Fibroblast of the aortic adventitia (primary cell): Measurements from ENCODE around the gene MYBPC3. TPM values are rescaled to one million over a fixed set of nuclear protein-coding genes. Genes with fewer than 3 reads are reported as not detected.

ENCODE experiments used
- DNase-seq: peaks from one replicate; pipeline ENCODE4 v3.0.0-alpha.2; 2010; ENCODE audit warnings: low read depth
- H3K4me3 ChIP-seq: 2 replicates; pipeline ENCODE4 v1.5.1; 2011; ENCODE audit warnings: low read depth, mild to moderate bottlenecking, control low read depth, low read length, moderate library complexity
- total RNA-seq: library from RNA; depleted of rRNA; stranded (reverse); fragments of >200 nt; gene quantifications from 2 replicates; pipeline ENCODE4 v1.2.3, GENCODE V29; 2012; ENCODE audit warnings: low replicate concordance
- TF ChIP-seq, protein P1 (sequence below): IDR thresholded peaks from 2 replicates; pipeline ENCODE4 v1.5.1; 2011; ENCODE audit warnings: mild to moderate bottlenecking, low read length, control low read depth, inconsistent platforms; ENCODE audit not compliant: insufficient read depth

MYBPC3 gene
- total RNA-seq, 1 donor, result not detected

DNA sequence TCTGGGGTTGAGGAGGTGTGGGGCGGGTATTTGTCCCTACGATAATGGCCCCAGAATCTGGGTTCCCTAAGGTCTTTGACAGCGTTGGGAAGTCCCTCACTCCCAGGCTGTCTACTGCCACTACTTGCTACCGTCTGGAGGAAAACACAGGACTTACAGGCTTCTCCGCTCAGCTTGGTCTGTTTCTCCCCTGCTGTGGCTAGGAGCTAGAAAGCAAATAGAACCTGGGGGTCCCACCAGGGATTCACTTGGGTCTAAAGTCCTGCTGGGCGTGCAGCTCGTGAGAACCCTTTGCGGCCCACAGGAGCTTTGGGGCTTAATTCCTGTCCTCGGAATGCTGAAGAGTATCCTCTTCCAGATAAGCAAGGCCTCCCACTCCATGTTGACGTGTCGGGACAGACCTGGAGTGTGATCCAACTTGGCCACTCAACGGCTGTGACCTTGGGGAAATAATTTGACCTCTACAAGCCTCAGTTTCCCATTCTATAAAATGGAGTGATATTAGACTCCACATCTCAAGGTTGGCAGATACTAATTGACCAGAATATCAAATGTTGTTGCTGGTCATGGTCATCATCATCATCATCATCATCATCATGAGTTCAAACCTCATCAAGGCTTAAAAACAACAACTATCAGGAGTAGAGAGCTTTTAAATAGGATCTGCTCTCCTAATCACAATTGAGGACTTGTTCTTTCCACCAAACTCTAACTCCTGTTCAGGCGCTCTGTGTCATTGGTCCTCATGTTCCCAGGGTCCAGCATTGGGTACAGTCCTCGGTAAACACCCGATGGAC is 1.7 kb upstream of the MYBPC3 start:
- no peak for DNase-seq
- TF ChIP-seq, protein P1, sequence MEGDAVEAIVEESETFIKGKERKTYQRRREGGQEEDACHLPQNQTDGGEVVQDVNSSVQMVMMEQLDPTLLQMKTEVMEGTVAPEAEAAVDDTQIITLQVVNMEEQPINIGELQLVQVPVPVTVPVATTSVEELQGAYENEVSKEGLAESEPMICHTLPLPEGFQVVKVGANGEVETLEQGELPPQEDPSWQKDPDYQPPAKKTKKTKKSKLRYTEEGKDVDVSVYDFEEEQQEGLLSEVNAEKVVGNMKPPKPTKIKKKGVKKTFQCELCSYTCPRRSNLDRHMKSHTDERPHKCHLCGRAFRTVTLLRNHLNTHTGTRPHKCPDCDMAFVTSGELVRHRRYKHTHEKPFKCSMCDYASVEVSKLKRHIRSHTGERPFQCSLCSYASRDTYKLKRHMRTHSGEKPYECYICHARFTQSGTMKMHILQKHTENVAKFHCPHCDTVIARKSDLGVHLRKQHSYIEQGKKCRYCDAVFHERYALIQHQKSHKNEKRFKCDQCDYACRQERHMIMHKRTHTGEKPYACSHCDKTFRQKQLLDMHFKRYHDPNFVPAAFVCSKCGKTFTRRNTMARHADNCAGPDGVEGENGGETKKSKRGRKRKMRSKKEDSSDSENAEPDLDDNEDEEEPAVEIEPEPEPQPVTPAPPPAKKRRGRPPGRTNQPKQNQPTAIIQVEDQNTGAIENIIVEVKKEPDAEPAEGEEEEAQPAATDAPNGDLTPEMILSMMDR, result no peak

DNA sequence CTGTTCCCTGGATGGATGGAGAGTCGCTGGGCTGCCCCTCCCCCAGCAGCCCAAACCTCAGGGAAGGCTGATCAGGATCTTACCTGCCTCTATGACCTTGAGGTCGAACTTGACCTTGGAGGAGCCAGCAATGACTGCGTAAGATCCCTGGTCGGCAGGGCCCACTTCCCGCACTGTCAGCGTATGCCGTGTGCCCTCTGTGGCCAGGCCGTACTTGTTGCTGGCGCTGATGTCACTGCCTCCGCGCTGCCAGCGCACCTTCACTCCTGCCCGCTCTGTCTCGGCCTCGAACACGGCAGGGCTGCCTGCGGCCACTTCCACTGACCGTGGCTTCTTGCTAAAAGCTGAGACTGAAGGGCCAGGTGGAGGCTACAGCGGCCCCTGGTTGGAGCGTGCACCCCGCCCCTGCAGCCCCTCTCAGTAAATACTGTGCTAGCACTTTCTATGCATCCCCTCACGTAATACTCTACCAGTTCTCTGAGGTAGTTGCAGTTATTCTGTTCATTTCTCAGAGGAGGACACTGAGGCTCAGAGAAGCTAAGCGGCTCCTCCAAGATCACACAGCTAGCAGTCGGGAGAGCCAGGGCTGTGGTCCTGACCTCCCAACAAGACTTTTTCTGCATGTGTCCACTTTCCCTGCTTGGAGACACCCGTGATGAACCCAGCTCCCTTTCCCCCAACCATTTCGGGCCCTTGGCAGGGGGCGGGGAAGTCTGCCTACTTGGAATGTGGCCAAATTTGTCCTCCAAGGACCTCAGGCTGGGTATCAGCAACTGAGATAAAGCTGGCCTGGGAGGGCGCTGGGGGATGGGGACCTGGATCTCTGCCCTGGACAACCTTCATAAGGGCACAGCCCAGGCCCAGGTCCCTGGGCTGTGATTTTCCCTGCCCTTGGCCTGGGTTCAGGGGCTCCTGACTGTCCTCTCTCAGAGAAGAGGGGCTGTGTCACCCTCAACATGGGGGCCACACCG is 1.1 kb downstream of the MYBPC3 start:
- no peak for DNase-seq
- TF ChIP-seq, protein P1, result no peak
- no peak overlapping the region for H3K4me3 ChIP-seq

More for the DNA sequence above, 1.7 kb upstream of the MYBPC3 start:
- H3K4me3 ChIP-seq, result no peak overlapping the region

DNA sequence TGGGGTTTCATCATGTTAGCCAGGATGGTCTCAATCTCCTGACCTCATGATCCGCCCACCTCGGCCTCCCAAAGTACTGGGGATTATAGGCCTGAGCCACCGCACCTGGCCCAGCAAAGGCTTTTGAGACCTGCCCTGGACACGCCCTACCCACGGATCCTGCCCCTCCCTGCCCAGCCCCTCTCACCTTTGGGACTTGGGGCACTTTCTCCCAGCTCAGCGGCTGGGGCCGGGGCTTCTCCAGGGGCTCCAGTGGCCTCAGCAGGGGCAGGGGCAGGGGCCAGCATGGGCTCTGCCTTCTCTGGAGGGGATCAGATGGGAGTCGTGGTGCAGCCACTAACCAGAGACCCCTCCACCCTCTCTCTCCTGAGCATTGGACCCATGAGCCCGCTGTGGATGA is 2.2 kb downstream of the MYBPC3 start:
- no peak for DNase-seq
- TF ChIP-seq, protein P1, result no peak
- no peak overlapping the region for H3K4me3 ChIP-seq

DNA sequence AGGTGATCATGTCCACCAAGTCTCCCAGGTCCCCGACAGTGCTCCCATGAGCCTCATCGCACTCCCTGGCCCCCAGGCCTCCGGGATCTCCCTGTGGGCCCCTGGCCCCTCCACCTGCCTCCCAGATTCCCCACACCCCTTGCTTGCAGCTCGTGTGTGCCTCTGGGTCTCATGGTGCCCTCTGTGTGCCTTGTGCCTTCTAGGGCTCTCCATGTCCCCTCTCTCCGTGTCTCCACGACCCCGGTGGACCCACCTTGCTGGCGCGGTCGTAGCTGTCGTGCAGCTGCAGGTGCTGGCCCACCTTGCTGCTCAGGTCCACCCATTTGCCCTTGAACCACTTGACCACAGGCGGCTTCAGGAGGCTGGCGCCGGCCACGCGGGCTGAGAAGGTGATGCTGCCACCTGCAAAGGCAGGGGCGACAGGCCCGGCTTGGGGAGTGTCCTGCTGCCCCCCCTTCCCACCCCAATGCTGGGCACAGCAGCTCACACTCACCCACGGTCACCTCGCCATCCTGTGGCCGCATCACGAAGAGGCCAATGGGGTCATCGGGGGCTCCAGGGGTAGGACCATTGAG is 2.9 kb downstream of the MYBPC3 start:
- TF ChIP-seq, protein P1, result no peak
- no peak overlapping the region for H3K4me3 ChIP-seq
- no peak for DNase-seq

DNA sequence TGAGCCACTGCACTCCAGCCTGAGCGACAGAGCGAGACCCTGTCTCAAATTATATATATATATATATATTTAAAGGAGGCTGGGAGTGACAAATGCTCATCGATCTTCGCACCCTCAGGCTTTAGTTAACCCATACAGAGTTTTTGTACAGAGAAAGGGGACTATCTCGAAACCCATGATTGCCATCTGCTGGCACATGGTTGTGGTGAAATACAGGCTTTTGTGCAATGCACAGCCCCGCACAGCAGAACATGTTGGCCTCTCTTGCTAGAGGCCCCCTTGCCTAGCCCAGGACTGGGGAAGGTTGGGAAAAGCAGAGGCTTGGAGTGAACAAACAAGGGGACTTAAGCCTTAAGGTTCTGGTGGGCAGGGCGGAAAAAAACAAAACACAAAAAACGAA is 3.6 kb downstream of the MYBPC3 start:
- peak; percentile 18 for DNase-seq
- TF ChIP-seq, protein P1, result peak; percentile 6
- H3K4me3 ChIP-seq, result no peak overlapping the region

DNA sequence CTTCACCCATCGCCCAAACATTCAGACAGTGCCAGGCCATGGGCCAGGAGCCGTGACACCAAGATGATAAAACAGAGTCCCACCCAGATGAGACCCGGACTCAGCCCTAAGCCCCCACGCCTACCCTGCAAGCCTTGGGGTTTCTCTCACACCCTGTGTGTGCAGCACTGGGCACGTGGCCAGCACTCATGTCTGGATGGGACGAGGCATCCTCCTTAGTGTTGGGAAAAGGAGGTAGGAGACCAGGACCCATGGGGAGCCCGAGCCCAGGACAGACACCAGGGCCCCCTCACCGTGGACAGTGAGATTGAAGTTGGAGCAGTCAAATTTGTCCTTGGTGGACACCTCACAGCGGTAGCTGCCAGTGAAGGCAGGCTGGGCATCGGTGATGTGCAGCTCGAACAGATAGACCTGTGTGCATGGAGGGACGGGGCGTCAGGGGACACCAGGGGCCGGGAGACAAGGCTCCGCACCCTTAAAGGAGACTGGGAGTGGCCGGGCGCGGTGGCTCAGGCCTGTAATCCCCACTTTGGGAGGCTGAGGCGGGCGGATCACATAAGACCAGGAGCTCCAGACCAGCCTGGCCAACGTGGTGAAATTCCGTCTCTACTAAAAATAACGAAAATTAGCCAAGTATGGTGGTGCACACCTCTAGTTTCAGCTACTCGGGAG is 4.2 kb downstream of the MYBPC3 start:
- DNase-seq, result no peak
- no peak overlapping the region for H3K4me3 ChIP-seq
- TF ChIP-seq, protein P1, result no peak
